Measurements from ENCODE around the gene SFXN3. TPM values are rescaled to one million over a fixed set of nuclear protein-coding genes. Genes with fewer than 3 reads are reported as not detected.

Gene SFXN3
- total and polyA plus RNA-seq, 2 of the 8 experiments (the other 6 are each of a cell fraction or from before 2014, with no cell fraction given): 2.6 to 2.8 TPM

DNA sequence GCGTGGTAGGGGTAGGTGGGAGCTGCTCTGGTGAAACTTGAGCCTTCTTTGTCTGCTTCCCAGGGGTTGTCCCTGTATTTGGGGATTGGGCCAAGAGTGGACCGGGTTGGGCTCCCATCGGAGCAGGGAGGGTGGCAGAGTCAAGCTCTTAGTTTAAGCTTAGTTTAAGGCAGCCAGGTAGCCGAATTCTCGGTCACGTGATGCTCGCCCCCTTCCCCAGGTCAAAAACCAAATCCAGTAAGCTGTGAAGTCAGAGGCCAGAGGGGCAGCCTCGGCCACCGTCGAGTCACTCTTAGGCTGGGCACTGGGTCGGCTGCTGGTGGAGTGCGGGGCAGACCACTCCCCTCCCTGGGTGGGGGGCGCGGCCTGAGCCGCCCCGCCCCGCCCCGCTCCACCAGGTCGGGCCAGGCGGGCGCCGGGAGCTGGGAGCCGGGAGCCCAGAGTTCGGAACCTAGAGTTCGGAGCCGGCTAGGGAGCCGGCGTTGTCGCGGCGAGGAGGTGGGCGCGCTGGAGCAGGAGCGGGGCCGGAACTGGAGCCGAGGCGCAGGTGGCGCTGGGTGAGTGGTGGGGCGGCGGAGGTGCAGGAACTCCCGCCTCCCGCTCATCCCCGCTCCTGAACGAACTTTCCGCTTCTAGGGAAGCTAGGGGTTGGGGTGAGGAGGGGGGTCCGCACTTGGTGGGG is 34.2 kb upstream of the SFXN3 start (continued):
- TF ChIP-seq BRCA1 (IDR thresholded peaks at IDR 0.05; ENCODE audit: low read depth, low read length) (no peak), CHD1 (IDR thresholded peaks at IDR 0.05; ENCODE audit: low read depth, low read length) (no peak), BACH1 (IDR thresholded peaks at IDR 0.05; ENCODE audit: low read length) (no peak), SUZ12 (IDR thresholded peaks at IDR 0.05; ENCODE audit: low read length) (no peak), PHF8 (conservative IDR thresholded peaks at IDR 0.05; ENCODE audit: low read depth, low read length) (peak; percentile 32), POLR2AphosphoS5 (IDR thresholded peaks at IDR 0.05; ENCODE audit: low read depth, low read length) (peak; percentile 48; the same call in 1 of the 2 replicates), USF2 (IDR thresholded peaks at IDR 0.05; ENCODE audit: low read length) (peak; percentile 84), CREB1 (IDR thresholded peaks at IDR 0.05) (peak; percentile 12; the same call in 1 of the 2 replicates), SIRT6 (IDR thresholded peaks at IDR 0.05; ENCODE audit: low read length) (no peak)
- TF ChIP-seq, protein P1, sequence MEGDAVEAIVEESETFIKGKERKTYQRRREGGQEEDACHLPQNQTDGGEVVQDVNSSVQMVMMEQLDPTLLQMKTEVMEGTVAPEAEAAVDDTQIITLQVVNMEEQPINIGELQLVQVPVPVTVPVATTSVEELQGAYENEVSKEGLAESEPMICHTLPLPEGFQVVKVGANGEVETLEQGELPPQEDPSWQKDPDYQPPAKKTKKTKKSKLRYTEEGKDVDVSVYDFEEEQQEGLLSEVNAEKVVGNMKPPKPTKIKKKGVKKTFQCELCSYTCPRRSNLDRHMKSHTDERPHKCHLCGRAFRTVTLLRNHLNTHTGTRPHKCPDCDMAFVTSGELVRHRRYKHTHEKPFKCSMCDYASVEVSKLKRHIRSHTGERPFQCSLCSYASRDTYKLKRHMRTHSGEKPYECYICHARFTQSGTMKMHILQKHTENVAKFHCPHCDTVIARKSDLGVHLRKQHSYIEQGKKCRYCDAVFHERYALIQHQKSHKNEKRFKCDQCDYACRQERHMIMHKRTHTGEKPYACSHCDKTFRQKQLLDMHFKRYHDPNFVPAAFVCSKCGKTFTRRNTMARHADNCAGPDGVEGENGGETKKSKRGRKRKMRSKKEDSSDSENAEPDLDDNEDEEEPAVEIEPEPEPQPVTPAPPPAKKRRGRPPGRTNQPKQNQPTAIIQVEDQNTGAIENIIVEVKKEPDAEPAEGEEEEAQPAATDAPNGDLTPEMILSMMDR (IDR thresholded peaks at IDR 0.05; ENCODE audit: control extremely low read depth in 1 of 3, insufficient read depth in 1 of 3, low read depth in 1 of 3, low read length in 3 of 3): no peak

Data from H1 (cell line).